ENCODE results near the gene CD209. TPM values are rescaled to one million over a fixed set of nuclear protein-coding genes. Genes with fewer than 3 reads are reported as not detected.

Gene CD209
- total RNA-seq, 2 experiments from 2014 or later: not detected

GRCh38 chr19:7789447-7789846, 42.1 kb upstream of the CD209 start:
- Histone ChIP-seq H3K36me3 (ENCODE audit: insufficient read depth, low read length) (no peaks in the 10 kb centered on the region), H3K4me3 (ENCODE audit: low read length) (peak overlapping the region; percentile 12), H3K27me3 (ENCODE audit: control insufficient read depth in 1 of 2, insufficient read depth in 2 of 2, low read length in 2 of 2) (peaks cover 33 to 38% of the 10 kb centered on the region in 2 experiments), H3K4me1 (ENCODE audit: insufficient read depth, low read length) (peaks cover 21% of the 10 kb centered on the region), H3K27ac (ENCODE audit: low read depth in 1 of 2, low read length in 2 of 2) (no peak overlapping the region), H3K9me3 (ENCODE audit: control insufficient read depth in 1 of 2, insufficient read depth in 1 of 2, low read length in 2 of 2) (peaks cover 0 to 36% of the 10 kb centered on the region in 2 experiments)
- ChIA-PET POLR2A (interaction anchor here (0.7 kb wide), 1 partner anchor 114 kb away, joined by 3 read pairs; no protein-coding TSS in a partner anchor), CTCF (interaction anchor here (1.4 kb wide), 1 partner anchor 109 kb away, joined by 4 read pairs; the partner anchor contains the start of gene TRAPPC5)
- Mint-ChIP-seq H3K36me3 (ENCODE audit: low read depth) (no peaks in the 10 kb centered on the region), H3K27me3 (peaks cover 51% of the 10 kb centered on the region), H3K4me3 (peak overlapping the region; percentile 68), H3K4me1 (ENCODE audit: low read depth) (peaks cover 5% of the 10 kb centered on the region), H3K9me3 (no peaks in the 10 kb centered on the region), H3K27ac (no peak overlapping the region)
- peak; percentile 83 for ATAC-seq (ENCODE audit: poor library complexity)
- intact Hi-C loops (cut with DNase I, micrococcal nuclease): no loop called here
- TF ChIP-seq, protein P1, sequence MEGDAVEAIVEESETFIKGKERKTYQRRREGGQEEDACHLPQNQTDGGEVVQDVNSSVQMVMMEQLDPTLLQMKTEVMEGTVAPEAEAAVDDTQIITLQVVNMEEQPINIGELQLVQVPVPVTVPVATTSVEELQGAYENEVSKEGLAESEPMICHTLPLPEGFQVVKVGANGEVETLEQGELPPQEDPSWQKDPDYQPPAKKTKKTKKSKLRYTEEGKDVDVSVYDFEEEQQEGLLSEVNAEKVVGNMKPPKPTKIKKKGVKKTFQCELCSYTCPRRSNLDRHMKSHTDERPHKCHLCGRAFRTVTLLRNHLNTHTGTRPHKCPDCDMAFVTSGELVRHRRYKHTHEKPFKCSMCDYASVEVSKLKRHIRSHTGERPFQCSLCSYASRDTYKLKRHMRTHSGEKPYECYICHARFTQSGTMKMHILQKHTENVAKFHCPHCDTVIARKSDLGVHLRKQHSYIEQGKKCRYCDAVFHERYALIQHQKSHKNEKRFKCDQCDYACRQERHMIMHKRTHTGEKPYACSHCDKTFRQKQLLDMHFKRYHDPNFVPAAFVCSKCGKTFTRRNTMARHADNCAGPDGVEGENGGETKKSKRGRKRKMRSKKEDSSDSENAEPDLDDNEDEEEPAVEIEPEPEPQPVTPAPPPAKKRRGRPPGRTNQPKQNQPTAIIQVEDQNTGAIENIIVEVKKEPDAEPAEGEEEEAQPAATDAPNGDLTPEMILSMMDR (IDR thresholded peaks at IDR 0.05): no peak
- peak; percentile 14 to 67 (median 41) for DNase-seq

- peaks cover 5% of the 10 kb centered on the region for H3K4me1 Mint-ChIP-seq (ENCODE audit: low read depth)
- POLR2A ChIA-PET: interaction anchor here (0.7 kb wide), 1 partner anchor 114 kb away, joined by 3 read pairs; no protein-coding TSS in a partner anchor
- no peak overlapping the region for H3K27ac Mint-ChIP-seq
- H3K4me3 Mint-ChIP-seq: no peak overlapping the region
- Histone ChIP-seq H3K27ac (ENCODE audit: low read depth in 1 of 2, low read length in 2 of 2) (no peak overlapping the region), H3K4me1 (ENCODE audit: insufficient read depth, low read length) (peaks cover 21% of the 10 kb centered on the region), H3K9me3 (ENCODE audit: control insufficient read depth in 1 of 2, insufficient read depth in 1 of 2, low read length in 2 of 2) (peaks cover 0 to 36% of the 10 kb centered on the region in 2 experiments), H3K4me3 (ENCODE audit: low read length) (peak overlapping the region; percentile 12), H3K36me3 (ENCODE audit: insufficient read depth, low read length) (no peaks in the 10 kb centered on the region), H3K27me3 (ENCODE audit: control insufficient read depth in 1 of 2, insufficient read depth in 2 of 2, low read length in 2 of 2) (peaks cover 33 to 39% of the 10 kb centered on the region in 2 experiments)
- DNase-seq (no peak), ATAC-seq (ENCODE audit: poor library complexity) (no peak)
- TF ChIP-seq, protein P1 (IDR thresholded peaks at IDR 0.05): no peak
- H3K9me3 Mint-ChIP-seq: no peaks in the 10 kb centered on the region
- CTCF ChIA-PET: interaction anchor here (1.4 kb wide), 1 partner anchor 108 kb away, joined by 4 read pairs; the partner anchor contains the start of gene TRAPPC5
- intact Hi-C loops (cut with DNase I, micrococcal nuclease): no loop called here
- H3K27me3 Mint-ChIP-seq: peaks cover 51% of the 10 kb centered on the region
- no peaks in the 10 kb centered on the region for H3K36me3 Mint-ChIP-seq (ENCODE audit: low read depth)
Measured at GRCh38 chr19:7788933-7789323, 41.6 kb upstream of the CD209 start.

DNA sequence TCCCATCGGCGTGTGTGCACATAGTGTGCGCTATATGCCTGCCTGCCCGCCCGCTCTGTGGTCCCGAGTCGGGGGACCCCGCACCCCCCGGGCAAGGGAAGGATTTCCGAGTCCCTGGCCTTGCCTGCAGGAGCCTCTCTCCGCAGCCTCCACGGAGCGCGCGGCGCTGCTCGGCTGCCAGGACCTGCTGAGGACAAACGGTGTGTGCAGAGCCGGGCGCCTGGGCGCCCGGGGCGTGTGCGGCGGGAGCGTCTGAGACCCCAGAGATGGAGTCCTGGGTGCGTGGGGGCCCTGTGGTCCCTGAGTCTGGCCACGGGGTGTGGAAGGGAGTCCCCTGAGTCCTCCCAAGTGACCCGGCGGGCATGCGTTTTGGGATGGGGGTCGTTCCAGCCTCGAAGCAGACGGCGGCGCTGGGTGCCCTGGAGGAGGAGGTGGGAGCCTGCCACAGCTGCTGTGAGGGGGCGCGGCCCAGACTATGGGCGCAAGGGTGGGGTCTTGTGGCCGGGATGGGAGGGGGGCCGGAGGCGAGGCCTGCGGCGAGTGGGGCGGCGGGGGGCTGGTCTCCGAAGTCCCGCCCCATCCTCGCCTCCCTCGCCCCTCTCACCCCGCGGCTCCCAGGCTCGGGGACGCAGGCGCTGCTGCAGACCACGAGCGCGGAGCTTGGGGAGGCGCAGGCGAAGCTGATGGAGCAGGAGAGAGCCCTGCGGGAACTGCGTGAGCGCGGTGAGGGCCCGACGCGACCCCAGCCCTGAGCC, 41.0 kb upstream of the CD209 start:
- Histone ChIP-seq H3K36me3 (ENCODE audit: insufficient read depth, low read length) (no peaks in the 10 kb centered on the region), H3K4me3 (ENCODE audit: low read length) (no peak overlapping the region), H3K27ac (ENCODE audit: low read depth in 1 of 2, low read length in 2 of 2) (no peak overlapping the region), H3K4me1 (ENCODE audit: insufficient read depth, low read length) (peaks cover 21% of the 10 kb centered on the region), H3K27me3 (ENCODE audit: control insufficient read depth in 1 of 2, insufficient read depth in 2 of 2, low read length in 2 of 2) (peaks cover 33 to 43% of the 10 kb centered on the region in 2 experiments), H3K9me3 (ENCODE audit: control insufficient read depth in 1 of 2, insufficient read depth in 1 of 2, low read length in 2 of 2) (peaks cover 0 to 34% of the 10 kb centered on the region in 2 experiments)
- ChIA-PET CTCF (no interaction called here), POLR2A (no interaction called here)
- peaks cover 5% of the 10 kb centered on the region for H3K4me1 Mint-ChIP-seq (ENCODE audit: low read depth)
- H3K9me3 Mint-ChIP-seq: no peaks in the 10 kb centered on the region
- intact Hi-C loops (cut with DNase I, micrococcal nuclease): no loop called here
- H3K27ac Mint-ChIP-seq: no peak overlapping the region
- TF ChIP-seq, protein P1 (IDR thresholded peaks at IDR 0.05): no peak
- no peak overlapping the region for H3K4me3 Mint-ChIP-seq
- peak; percentile 24 for ATAC-seq (ENCODE audit: poor library complexity)
- peaks cover 57% of the 10 kb centered on the region for H3K27me3 Mint-ChIP-seq
- peak in 2 of 14 experiments; percentile 1 to 5 for DNase-seq
- no peaks in the 10 kb centered on the region for H3K36me3 Mint-ChIP-seq (ENCODE audit: low read depth)

All from CD4-positive, alpha-beta T cell (primary cell).